ENCODE data around the gene CENPVL3.
"Not testable (repeated sequence)": the region's sequence is repeated elsewhere in the genome, so short reads cannot be mapped to it uniquely, and the experiment has no call there.

Gene CENPVL3

GRCh38 chrX:51618241-51619155 is at the start of gene CENPVL3:
Gene CENPVL3 (minus strand): TSS chrX:51618912. CDS start chrX:51618873, 39 bp downstream.
- Mint-ChIP-seq H3K4me3 (peak within 1 kb of the TSS; percentile 74 to 84), H3K27me3 (peaks cover 37 to 58% of the 10 kb centered on the region in 2 donors)
- not testable (repeated sequence) for H3K36me3 Mint-ChIP-seq, H3K9me3 Mint-ChIP-seq, H3K27ac Mint-ChIP-seq, DNase-seq, H3K4me1 Mint-ChIP-seq
- peak; percentile 60 to 66 for ATAC-seq (replicated peaks)

- Mint-ChIP-seq H3K36me3 (no peaks in the 10 kb centered on the region), H3K4me1 (no peaks in the 10 kb centered on the region), H3K9me3 (no peaks in the 10 kb centered on the region), H3K27me3 (peaks cover 14 to 29% of the 10 kb centered on the region in 2 donors), H3K27ac (peak overlapping the region; percentile 7), H3K4me3 (no peak overlapping the region)
- no peak for ATAC-seq (replicated peaks)
- no peak for DNase-seq
Observed at GRCh38 chrX:51665981-51666380, 47.3 kb upstream of the CENPVL3 start.

GRCh38 chrX:51643377-51643776 is 24.7 kb upstream of the CENPVL3 start:
- Mint-ChIP-seq H3K27ac (no peak overlapping the region), H3K9me3 (no peaks in the 10 kb centered on the region), H3K36me3 (no peaks in the 10 kb centered on the region), H3K27me3 (peaks cover 10 to 28% of the 10 kb centered on the region in 2 donors), H3K4me3 (no peak overlapping the region), H3K4me1 (no peaks in the 10 kb centered on the region)
- ATAC-seq (replicated peaks) = no peak
- no peak for DNase-seq

GRCh38 chrX:51641421-51642021 is 22.8 kb upstream of the CENPVL3 start:
- no peaks in the 10 kb centered on the region for H3K36me3 Mint-ChIP-seq
- H3K9me3 Mint-ChIP-seq = no peaks in the 10 kb centered on the region
- H3K27me3 Mint-ChIP-seq = peaks cover 18 to 22% of the 10 kb centered on the region in 2 donors
- no peaks in the 10 kb centered on the region for H3K4me1 Mint-ChIP-seq
- ATAC-seq (replicated peaks) (peak; percentile 48 to 56), DNase-seq (no peak)
- H3K27ac Mint-ChIP-seq = no peak overlapping the region
- no peak overlapping the region for H3K4me3 Mint-ChIP-seq

GRCh38 chrX:51636511-51636910 is 17.8 kb upstream of the CENPVL3 start:
- not testable (repeated sequence) for H3K9me3 Mint-ChIP-seq; H3K36me3 Mint-ChIP-seq; H3K27ac Mint-ChIP-seq; H3K4me3 Mint-ChIP-seq; H3K4me1 Mint-ChIP-seq; ATAC-seq (replicated peaks); DNase-seq
- H3K27me3 Mint-ChIP-seq = peaks cover 27% of the 10 kb centered on the region in 2 donors

- no peak overlapping the region for H3K27ac Mint-ChIP-seq
- no peak for DNase-seq
- H3K4me3 Mint-ChIP-seq = no peak overlapping the region
- H3K4me1 Mint-ChIP-seq = peaks cover 3 to 5% of the 10 kb centered on the region in 2 donors
- peaks cover 0 to 5% of the 10 kb centered on the region in 2 donors for H3K9me3 Mint-ChIP-seq
- H3K36me3 Mint-ChIP-seq = no peaks in the 10 kb centered on the region
- H3K27me3 Mint-ChIP-seq = peaks cover 29 to 44% of the 10 kb centered on the region in 2 donors
- peak in 1 of 2 donors; percentile 67 for ATAC-seq (replicated peaks)
Observed at GRCh38 chrX:51614353-51615012, 4.2 kb downstream of the CENPVL3 start.

- H3K27ac Mint-ChIP-seq = no peak overlapping the region
- no peaks in the 10 kb centered on the region for H3K9me3 Mint-ChIP-seq
- H3K4me1 Mint-ChIP-seq = peaks cover 9% of the 10 kb centered on the region in 2 donors
- peaks cover 9 to 17% of the 10 kb centered on the region in 2 donors for H3K27me3 Mint-ChIP-seq
- ATAC-seq (replicated peaks) = no peak
- H3K4me3 Mint-ChIP-seq = no peak overlapping the region
- no peaks in the 10 kb centered on the region for H3K36me3 Mint-ChIP-seq
- DNase-seq = no peak
Observed at GRCh38 chrX:51608766-51609165, 9.9 kb downstream of the CENPVL3 start.

GRCh38 chrX:51608126-51608525 is 10.6 kb downstream of the CENPVL3 start:
- peaks cover 9% of the 10 kb centered on the region in 2 donors for H3K4me1 Mint-ChIP-seq
- H3K27ac Mint-ChIP-seq = no peak overlapping the region
- no peak overlapping the region for H3K4me3 Mint-ChIP-seq
- no peaks in the 10 kb centered on the region for H3K36me3 Mint-ChIP-seq
- H3K9me3 Mint-ChIP-seq = no peaks in the 10 kb centered on the region
- H3K27me3 Mint-ChIP-seq = peaks cover 9 to 15% of the 10 kb centered on the region in 2 donors
- no peak for ATAC-seq (replicated peaks)
- no peak for DNase-seq

- H3K4me3 Mint-ChIP-seq = no peak overlapping the region
- DNase-seq (no peak), ATAC-seq (replicated peaks) (no peak)
- no peaks in the 10 kb centered on the region for H3K9me3 Mint-ChIP-seq
- no peaks in the 10 kb centered on the region for H3K36me3 Mint-ChIP-seq
- H3K27ac Mint-ChIP-seq = no peak overlapping the region
- H3K27me3 Mint-ChIP-seq = peaks cover 2 to 4% of the 10 kb centered on the region in 2 donors
- peaks cover 9% of the 10 kb centered on the region in 2 donors for H3K4me1 Mint-ChIP-seq
Observed at GRCh38 chrX:51606446-51606845, 12.3 kb downstream of the CENPVL3 start.

GRCh38 chrX:51598899-51599298 is 19.8 kb downstream of the CENPVL3 start:
- Mint-ChIP-seq H3K4me1 (peaks cover 0 to 2% of the 10 kb centered on the region in 2 donors), H3K4me3 (no peak overlapping the region), H3K27ac (no peak overlapping the region), H3K27me3 (peaks cover 9 to 30% of the 10 kb centered on the region in 2 donors), H3K9me3 (no peaks in the 10 kb centered on the region), H3K36me3 (no peaks in the 10 kb centered on the region)
- no peak for ATAC-seq (replicated peaks)
- DNase-seq = no peak

- Mint-ChIP-seq H3K4me1 (no peaks in the 10 kb centered on the region), H3K4me3 (no peak overlapping the region), H3K9me3 (no peaks in the 10 kb centered on the region), H3K27me3 (peaks cover 6 to 8% of the 10 kb centered on the region in 2 donors), H3K27ac (no peak overlapping the region), H3K36me3 (no peaks in the 10 kb centered on the region)
- ATAC-seq (replicated peaks) = no peak
- no peak for DNase-seq
Observed at GRCh38 chrX:51571874-51572273, 46.8 kb downstream of the CENPVL3 start.

- Mint-ChIP-seq H3K4me1 (no peaks in the 10 kb centered on the region), H3K36me3 (no peaks in the 10 kb centered on the region), H3K9me3 (no peaks in the 10 kb centered on the region), H3K27ac (no peak overlapping the region), H3K4me3 (no peak overlapping the region), H3K27me3 (peaks cover under 1 to 6% of the 10 kb centered on the region in 2 donors)
- DNase-seq (no peak), ATAC-seq (replicated peaks) (no peak)
Observed at GRCh38 chrX:51569561-51569960, 49.2 kb downstream of the CENPVL3 start.

- Mint-ChIP-seq H3K27ac (no peak overlapping the region), H3K27me3 (peaks cover 0 to 6% of the 10 kb centered on the region in 2 donors), H3K4me1 (no peaks in the 10 kb centered on the region), H3K9me3 (no peaks in the 10 kb centered on the region), H3K4me3 (no peak overlapping the region), H3K36me3 (no peaks in the 10 kb centered on the region)
- DNase-seq (no peak), ATAC-seq (replicated peaks) (no peak)
Observed at GRCh38 chrX:51568586-51568985, 50.1 kb downstream of the CENPVL3 start.

Measured in stimulated activated naive B cell treated with anti-CD40 and anti-IgM and Interleukin-4, amounts not matched to agents 10 μg/mL and 1 μg/mL and 100 μg/mL, for 72 hours (primary cell).